ENCODE measurements around the gene SLCO1C1. TPM values are rescaled to one million over a fixed set of nuclear protein-coding genes. Genes with fewer than 3 reads are reported as not detected.

SLCO1C1 gene
- total and polyA plus RNA-seq, 2 of the 4 experiments (the other 2 are of a cell fraction): not detected

GRCh38 chr12:20800160-20800559, 105.0 kb downstream of the SLCO1C1 start:
- Histone ChIP-seq H2BK20ac (ENCODE audit: low read depth, low read length) (no peak overlapping the region), H3K9ac (ENCODE audit: low read depth, low read length) (no peak overlapping the region), H3K4me2 (ENCODE audit: low read depth, low read length) (no peak overlapping the region), H4K20me1 (ENCODE audit: insufficient read depth, low read length) (no peaks in the 10 kb centered on the region), H2AFZ (replicated peaks; ENCODE audit: low read length, poor library complexity) (no peak overlapping the region), H3K36me3 (ENCODE audit: control insufficient read depth, insufficient read depth, low read length) (no peaks in the 10 kb centered on the region), H2AK9ac (replicated peaks; ENCODE audit: low read depth, low read length, poor library complexity) (no peak overlapping the region), H2BK120ac (ENCODE audit: low read depth, low read length) (no peak overlapping the region), H3K56ac (ENCODE audit: extremely low read depth, insufficient read depth, low read length) (no peak overlapping the region), H3K27me3 (ENCODE audit: control insufficient read depth, insufficient read depth, low read length) (no peaks in the 10 kb centered on the region), H4K91ac (ENCODE audit: insufficient read depth, low read depth, low read length) (no peak overlapping the region), H3K27ac (ENCODE audit: insufficient read depth, low read length) (no peak overlapping the region), H3K18ac (ENCODE audit: low read depth, low read length) (no peak overlapping the region), H3K9me3 (ENCODE audit: control insufficient read depth, insufficient read depth, low read length) (peaks cover 3% of the 10 kb centered on the region), H3K4me1 (ENCODE audit: control insufficient read depth, insufficient read depth, low read length) (no peaks in the 10 kb centered on the region), H3K79me1 (ENCODE audit: low read depth in 1 of 2, low read length in 2 of 2) (no peaks in the 10 kb centered on the region), H2BK5ac (ENCODE audit: low read depth, low read length, poor library complexity, severe bottlenecking) (no peak overlapping the region), H3K14ac (replicated peaks; ENCODE audit: low read depth, low read length) (no peak overlapping the region), H2AK5ac (ENCODE audit: low read depth, low read length) (no peak overlapping the region), H4K5ac (ENCODE audit: low read depth, low read length) (no peak overlapping the region), H3K9me1 (ENCODE audit: insufficient read depth, low read length) (no peaks in the 10 kb centered on the region), H3K4ac (ENCODE audit: low read depth, low read length) (no peak overlapping the region), H3K4me3 (ENCODE audit: insufficient read depth, low read depth, low read length) (no peak overlapping the region), H4K8ac (ENCODE audit: low read depth in 2 of 2, low read length in 2 of 2) (no peak overlapping the region), H2BK15ac (ENCODE audit: low read depth, low read length) (no peak overlapping the region), H3K23ac (ENCODE audit: low read depth, low read length) (no peak overlapping the region)
- no peak for DNase-seq
- no CpG with 5 or more reads among the region's 1 CpG for WGBS, 2 experiments (ENCODE audit: extremely low coverage in 2 of 2, insufficient read length in 1 of 2)
- intact Hi-C loops (cut with micrococcal nuclease): no loop called here
- ChIA-PET CTCF (no interaction called here), POLR2A (ENCODE audit: unreplicated experiment) (no interaction called here)
- TF ChIP-seq ELK1 (IDR thresholded peaks at IDR 0.05; ENCODE audit: borderline replicate concordance, low read depth, low read length): no peak
- TF ChIP-seq CTCF (conservative IDR thresholded peaks at IDR 0.05; ENCODE audit: low read depth, low read length): no peak
- no peak for TF ChIP-seq BHLHE40 (IDR thresholded peaks at IDR 0.05; ENCODE audit: low read depth, low read length)
- TF ChIP-seq POLR2A (IDR thresholded peaks at IDR 0.05; ENCODE audit: low read depth, low read length): no peak
- TF ChIP-seq RFX5 (IDR thresholded peaks at IDR 0.05; ENCODE audit: low read depth, low read length): no peak
- in situ Hi-C loops (cut with MboI; ENCODE audit: low sequenced_read_pairs): no loop called here
- BruUV-seq (replicated peaks): no TSS peak
- dilution Hi-C loops (cut with HindIII; ENCODE audit: low sequenced_read_pairs, unreplicated experiment): no loop called here
- ATAC-seq (ENCODE audit: low read depth): no peak

Data from IMR-90 (cell line).